MM.1S (cell line): Measurements from ENCODE around the gene MEIG1.
"Not testable (repeated sequence)": the region's sequence is repeated elsewhere in the genome, so short reads cannot be mapped to it uniquely, and the experiment has no call there.

Experiments
- DNase-seq: peaks from one replicate; pipeline ENCODE4 v3.0.0-alpha.2; 2015
- H2AFZ ChIP-seq: fragments of 300-600 bp; sonication (generic); 2 replicates; pipeline ENCODE4 v1.6.0; 2016; ENCODE audit warnings: antibody characterized with exemption, low read length
- H3F3A ChIP-seq: fragments of 300-600 bp; sonication (generic); 2 replicates; pipeline ENCODE4 v1.6.1; 2016; ENCODE audit warnings: mild to moderate bottlenecking, antibody characterized with exemption, low read length, moderate library complexity, mixed read lengths; ENCODE audit not compliant: insufficient read depth
- H3K27ac ChIP-seq: fragments of 300-600 bp; sonication (generic); 2 replicates; pipeline ENCODE4 v1.5.1; 2016; ENCODE audit warnings: mild to moderate bottlenecking, low read length
- H3K27me3 ChIP-seq: fragments of 300-600 bp; sonication (generic); replicated peaks from 2 replicates; pipeline ENCODE4 v1.6.0; 2016; ENCODE audit warnings: low read length; ENCODE audit not compliant: insufficient read depth
- H3K36me3 ChIP-seq: fragments of 300-600 bp; sonication (generic); replicated peaks from 2 replicates; pipeline ENCODE4 v1.6.1; 2016; ENCODE audit warnings: mild to moderate bottlenecking, low read length, mixed read lengths; ENCODE audit not compliant: insufficient read depth
- H3K4me1 ChIP-seq: fragments of 300-600 bp; sonication (generic); 2 replicates; pipeline ENCODE4 v1.6.1; 2016; ENCODE audit warnings: low read length, mixed read lengths
- H3K4me2 ChIP-seq: fragments of 300-600 bp; sonication (generic); 2 replicates; pipeline ENCODE4 v1.6.0; 2016; ENCODE audit warnings: low read depth, low read length
- H3K4me3 ChIP-seq: fragments of 300-600 bp; sonication (generic); 2 replicates; pipeline ENCODE4 v1.5.1; 2016; ENCODE audit warnings: low read length, mixed read lengths
- H3K79me2 ChIP-seq: fragments of 300-600 bp; sonication (generic); 2 replicates; pipeline ENCODE4 v1.6.1; 2016; ENCODE audit warnings: mixed run types, low read length, mixed read lengths
- H3K9ac ChIP-seq: fragments of 300-600 bp; sonication (generic); 2 replicates; pipeline ENCODE4 v1.6.1; 2016; ENCODE audit warnings: low read length, mixed read lengths
- H3K9me2 ChIP-seq: fragments of 300-600 bp; sonication (generic); replicated peaks from 2 replicates; pipeline ENCODE4 v1.6.1; 2016; ENCODE audit warnings: mild to moderate bottlenecking, low read length, mixed read lengths; ENCODE audit not compliant: insufficient read depth
- H3K9me3 ChIP-seq: fragments of 300-600 bp; sonication (generic); replicated peaks from 2 replicates; pipeline ENCODE4 v1.6.1; 2016; ENCODE audit warnings: mild to moderate bottlenecking, low read length, mixed read lengths; ENCODE audit not compliant: insufficient read depth
- H4K20me1 ChIP-seq: fragments of 300-600 bp; sonication (generic); 2 replicates; pipeline ENCODE4 v1.6.1; 2016; ENCODE audit warnings: mild to moderate bottlenecking, low read length, moderate library complexity, mixed read lengths; ENCODE audit not compliant: insufficient read depth
- EZH2 ChIP-seq: fragments of 300-600 bp; sonication (generic); optimal IDR thresholded peaks from 2 replicates; pipeline ENCODE3; 2017; ENCODE audit warnings: low read depth, mild to moderate bottlenecking, antibody characterized with exemption, low read length, mixed read lengths
- EZH2phosphoT487 ChIP-seq: fragments of 300-600 bp; sonication (generic); IDR thresholded peaks from 2 replicates; pipeline ENCODE4 v1.6.1; 2018; ENCODE audit warnings: antibody characterized with exemption, low read length
- TF ChIP-seq, protein P1 (sequence below): fragments of 300-600 bp; sonication (generic); IDR thresholded peaks from 2 replicates; pipeline ENCODE4 v1.5.1; 2016; ENCODE audit warnings: antibody characterized with exemption, low read length, mixed read lengths

The MEIG1 gene

DNA sequence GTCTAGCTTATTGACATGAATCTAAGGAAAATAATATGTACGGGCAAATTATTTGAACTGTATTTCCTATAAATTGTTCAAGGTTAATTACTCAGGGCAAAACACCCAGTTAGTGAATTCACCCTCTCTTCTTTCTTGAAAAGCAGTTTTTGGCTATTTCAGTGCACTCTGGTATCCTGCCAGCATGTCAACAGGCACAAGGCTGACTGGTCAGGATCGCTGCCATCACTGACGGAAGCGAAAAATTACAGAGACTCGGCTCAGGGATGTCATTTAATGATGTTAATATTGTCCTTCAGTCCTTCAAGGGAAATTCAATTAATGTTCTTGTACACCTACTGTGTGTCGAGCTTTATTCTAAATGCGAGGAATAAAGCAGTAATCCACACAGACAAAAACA, 56.3 kb downstream of the MEIG1 start:
- H4K20me1 ChIP-seq: no peaks in the 10 kb centered on the region
- no peak overlapping the region for H2AFZ ChIP-seq
- H3K9me3 ChIP-seq: no peaks in the 10 kb centered on the region
- no peaks in the 10 kb centered on the region for H3K9me2 ChIP-seq
- H3K4me1 ChIP-seq: no peaks in the 10 kb centered on the region
- no peak for TF ChIP-seq EZH2phosphoT487
- TF ChIP-seq, protein P1, sequence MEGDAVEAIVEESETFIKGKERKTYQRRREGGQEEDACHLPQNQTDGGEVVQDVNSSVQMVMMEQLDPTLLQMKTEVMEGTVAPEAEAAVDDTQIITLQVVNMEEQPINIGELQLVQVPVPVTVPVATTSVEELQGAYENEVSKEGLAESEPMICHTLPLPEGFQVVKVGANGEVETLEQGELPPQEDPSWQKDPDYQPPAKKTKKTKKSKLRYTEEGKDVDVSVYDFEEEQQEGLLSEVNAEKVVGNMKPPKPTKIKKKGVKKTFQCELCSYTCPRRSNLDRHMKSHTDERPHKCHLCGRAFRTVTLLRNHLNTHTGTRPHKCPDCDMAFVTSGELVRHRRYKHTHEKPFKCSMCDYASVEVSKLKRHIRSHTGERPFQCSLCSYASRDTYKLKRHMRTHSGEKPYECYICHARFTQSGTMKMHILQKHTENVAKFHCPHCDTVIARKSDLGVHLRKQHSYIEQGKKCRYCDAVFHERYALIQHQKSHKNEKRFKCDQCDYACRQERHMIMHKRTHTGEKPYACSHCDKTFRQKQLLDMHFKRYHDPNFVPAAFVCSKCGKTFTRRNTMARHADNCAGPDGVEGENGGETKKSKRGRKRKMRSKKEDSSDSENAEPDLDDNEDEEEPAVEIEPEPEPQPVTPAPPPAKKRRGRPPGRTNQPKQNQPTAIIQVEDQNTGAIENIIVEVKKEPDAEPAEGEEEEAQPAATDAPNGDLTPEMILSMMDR: no peak
- TF ChIP-seq EZH2: no peak
- DNase-seq: no peak
- no peak overlapping the region for H3K4me2 ChIP-seq
- no peak overlapping the region for H3K9ac ChIP-seq
- no peak overlapping the region for H3K4me3 ChIP-seq
- no peaks in the 10 kb centered on the region for H3K79me2 ChIP-seq
- no peaks in the 10 kb centered on the region for H3F3A ChIP-seq
- H3K27ac ChIP-seq: no peak overlapping the region
- H3K27me3 ChIP-seq: no peaks in the 10 kb centered on the region
- H3K36me3 ChIP-seq: no peaks in the 10 kb centered on the region

DNA sequence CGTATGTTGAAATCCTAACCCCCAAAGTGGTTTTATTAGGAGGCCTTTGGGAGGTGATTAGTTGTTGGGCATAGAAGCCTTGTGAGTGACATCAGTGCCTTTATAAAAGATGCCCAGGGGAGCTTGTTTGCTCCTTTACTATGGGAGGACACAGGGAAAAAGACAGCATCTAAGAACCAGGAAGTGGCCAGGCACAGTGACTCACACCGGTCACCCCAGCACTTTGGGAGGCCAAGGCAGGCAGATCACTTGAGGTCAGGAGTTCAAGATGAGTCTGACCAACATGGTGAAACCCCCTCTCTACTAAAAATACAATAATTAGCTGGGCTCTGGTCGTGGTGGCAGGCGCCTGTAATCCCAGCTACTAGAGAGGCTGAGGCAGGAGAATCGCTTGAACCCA, 61.8 kb downstream of the MEIG1 start:
- not testable (repeated sequence) for H3K9me2 ChIP-seq, H3K4me2 ChIP-seq, H3F3A ChIP-seq, H3K36me3 ChIP-seq, H3K9ac ChIP-seq, H3K79me2 ChIP-seq, H3K27ac ChIP-seq, H4K20me1 ChIP-seq, H3K4me1 ChIP-seq, H3K27me3 ChIP-seq, H3K4me3 ChIP-seq, H2AFZ ChIP-seq, DNase-seq, H3K9me3 ChIP-seq
